ENCODE measurements around the gene TECTA. TPM values are rescaled to one million over a fixed set of nuclear protein-coding genes. Genes with fewer than 3 reads are reported as not detected.

Gene TECTA
- total RNA-seq, 1 donor from 2014 or later: 2.9 TPM

DNA sequence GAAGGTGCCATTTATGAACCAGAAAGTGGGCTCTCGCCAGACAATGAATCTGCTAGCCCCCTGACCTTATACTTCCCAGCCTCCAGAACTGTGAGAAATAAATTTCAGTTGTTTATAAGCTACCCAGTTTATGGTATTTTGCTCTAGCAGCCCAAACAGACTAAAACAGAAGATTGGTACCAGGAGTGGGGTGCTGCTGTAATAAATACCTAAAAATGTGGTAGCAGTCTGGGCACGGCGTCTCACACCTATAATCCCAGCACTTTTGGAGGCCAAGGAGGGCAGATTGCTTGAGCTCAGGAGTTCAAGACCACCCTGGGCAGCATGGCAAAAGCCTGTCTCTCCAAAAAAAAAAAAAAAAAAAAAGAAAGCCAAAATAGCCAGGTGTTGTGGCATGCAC is 21.3 kb downstream of the TECTA start:
- no peak for DNase-seq
- no peak overlapping the region for H3K27ac Mint-ChIP-seq (ENCODE audit: unreplicated experiment)
- H3K27me3 Mint-ChIP-seq (ENCODE audit: unreplicated experiment): no peaks in the 10 kb centered on the region
- H3K4me1 Mint-ChIP-seq (ENCODE audit: low read depth, unreplicated experiment): no peaks in the 10 kb centered on the region
- peaks cover 21% of the 10 kb centered on the region for H3K36me3 Mint-ChIP-seq (ENCODE audit: unreplicated experiment)
- peaks cover 1% of the 10 kb centered on the region for H3K9me3 Mint-ChIP-seq (ENCODE audit: unreplicated experiment)
- TF ChIP-seq, protein P1, sequence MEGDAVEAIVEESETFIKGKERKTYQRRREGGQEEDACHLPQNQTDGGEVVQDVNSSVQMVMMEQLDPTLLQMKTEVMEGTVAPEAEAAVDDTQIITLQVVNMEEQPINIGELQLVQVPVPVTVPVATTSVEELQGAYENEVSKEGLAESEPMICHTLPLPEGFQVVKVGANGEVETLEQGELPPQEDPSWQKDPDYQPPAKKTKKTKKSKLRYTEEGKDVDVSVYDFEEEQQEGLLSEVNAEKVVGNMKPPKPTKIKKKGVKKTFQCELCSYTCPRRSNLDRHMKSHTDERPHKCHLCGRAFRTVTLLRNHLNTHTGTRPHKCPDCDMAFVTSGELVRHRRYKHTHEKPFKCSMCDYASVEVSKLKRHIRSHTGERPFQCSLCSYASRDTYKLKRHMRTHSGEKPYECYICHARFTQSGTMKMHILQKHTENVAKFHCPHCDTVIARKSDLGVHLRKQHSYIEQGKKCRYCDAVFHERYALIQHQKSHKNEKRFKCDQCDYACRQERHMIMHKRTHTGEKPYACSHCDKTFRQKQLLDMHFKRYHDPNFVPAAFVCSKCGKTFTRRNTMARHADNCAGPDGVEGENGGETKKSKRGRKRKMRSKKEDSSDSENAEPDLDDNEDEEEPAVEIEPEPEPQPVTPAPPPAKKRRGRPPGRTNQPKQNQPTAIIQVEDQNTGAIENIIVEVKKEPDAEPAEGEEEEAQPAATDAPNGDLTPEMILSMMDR (IDR thresholded peaks at IDR 0.05; ENCODE audit: partially characterized antibody, unreplicated experiment): no peak
- no peak overlapping the region for H3K4me3 Mint-ChIP-seq (ENCODE audit: unreplicated experiment)

DNA sequence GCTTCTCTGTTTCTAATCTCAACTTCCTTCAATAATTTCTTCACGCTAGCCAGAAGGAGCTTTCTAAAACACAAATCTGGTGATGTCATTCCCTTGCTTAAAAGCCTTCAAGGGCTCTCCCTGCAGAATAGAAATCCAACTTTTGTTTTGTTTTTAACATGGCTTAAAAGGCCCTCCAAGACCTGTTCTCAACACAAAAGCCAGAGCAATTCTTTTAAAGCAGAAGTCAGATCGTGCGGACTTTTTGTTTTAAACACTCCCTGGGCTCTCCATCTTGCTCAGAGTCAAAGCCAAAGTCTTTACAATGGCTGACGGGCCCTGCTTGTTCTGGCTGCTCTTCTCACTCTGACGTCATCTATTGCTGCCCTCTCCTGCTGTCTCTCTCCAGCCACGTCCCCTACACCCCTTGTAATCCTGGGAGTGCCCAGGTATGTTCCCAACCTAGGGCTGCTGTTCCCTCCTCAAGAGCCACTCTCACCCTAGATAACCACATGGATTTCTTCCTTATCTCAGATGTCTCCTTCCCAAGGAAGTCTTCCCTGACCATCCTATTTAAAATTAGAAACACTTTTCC is 22.5 kb downstream of the TECTA start:
- Mint-ChIP-seq H3K36me3 (ENCODE audit: unreplicated experiment) (peaks cover 21% of the 10 kb centered on the region), H3K27ac (ENCODE audit: unreplicated experiment) (no peak overlapping the region), H3K4me3 (ENCODE audit: unreplicated experiment) (no peak overlapping the region), H3K4me1 (ENCODE audit: low read depth, unreplicated experiment) (no peaks in the 10 kb centered on the region), H3K9me3 (ENCODE audit: unreplicated experiment) (peaks cover 1% of the 10 kb centered on the region), H3K27me3 (ENCODE audit: unreplicated experiment) (no peaks in the 10 kb centered on the region)
- TF ChIP-seq, protein P1 (IDR thresholded peaks at IDR 0.05; ENCODE audit: partially characterized antibody, unreplicated experiment): no peak
- no peak for DNase-seq

DNA sequence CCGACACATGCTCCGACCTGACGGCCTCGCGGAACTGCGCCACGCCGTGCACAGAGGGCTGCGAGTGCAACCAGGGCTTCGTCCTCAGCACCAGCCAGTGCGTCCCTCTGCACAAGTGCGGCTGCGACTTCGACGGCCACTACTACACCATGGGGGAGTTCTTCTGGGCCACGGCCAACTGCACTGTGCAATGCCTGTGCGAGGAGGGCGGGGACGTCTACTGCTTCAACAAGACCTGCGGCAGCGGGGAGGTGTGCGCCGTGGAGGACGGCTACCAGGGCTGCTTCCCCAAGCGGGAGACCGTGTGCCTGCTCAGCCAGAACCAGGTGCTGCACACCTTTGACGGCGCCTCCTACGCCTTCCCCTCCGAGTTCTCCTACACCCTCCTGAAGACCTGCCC is 26.8 kb downstream of the TECTA start:
- peaks cover 10% of the 10 kb centered on the region for H3K36me3 Mint-ChIP-seq (ENCODE audit: unreplicated experiment)
- DNase-seq: no peak
- H3K27me3 Mint-ChIP-seq (ENCODE audit: unreplicated experiment): no peaks in the 10 kb centered on the region
- TF ChIP-seq, protein P1 (IDR thresholded peaks at IDR 0.05; ENCODE audit: partially characterized antibody, unreplicated experiment): no peak
- no peak overlapping the region for H3K27ac Mint-ChIP-seq (ENCODE audit: unreplicated experiment)
- no peaks in the 10 kb centered on the region for H3K9me3 Mint-ChIP-seq (ENCODE audit: unreplicated experiment)
- H3K4me1 Mint-ChIP-seq (ENCODE audit: low read depth, unreplicated experiment): no peaks in the 10 kb centered on the region
- no peak overlapping the region for H3K4me3 Mint-ChIP-seq (ENCODE audit: unreplicated experiment)

- H3K27me3 Mint-ChIP-seq (ENCODE audit: unreplicated experiment): no peaks in the 10 kb centered on the region
- no peak overlapping the region for H3K4me3 Mint-ChIP-seq (ENCODE audit: unreplicated experiment)
- H3K27ac Mint-ChIP-seq (ENCODE audit: unreplicated experiment): no peak overlapping the region
- no peak for DNase-seq
- no peaks in the 10 kb centered on the region for H3K9me3 Mint-ChIP-seq (ENCODE audit: unreplicated experiment)
- TF ChIP-seq, protein P1 (IDR thresholded peaks at IDR 0.05; ENCODE audit: partially characterized antibody, unreplicated experiment): no peak
- no peaks in the 10 kb centered on the region for H3K36me3 Mint-ChIP-seq (ENCODE audit: unreplicated experiment)
- H3K4me1 Mint-ChIP-seq (ENCODE audit: low read depth, unreplicated experiment): no peaks in the 10 kb centered on the region
Observed at GRCh38 chr11:121129362-121130340, 28.6 kb downstream of the TECTA start.

- H3K4me3 Mint-ChIP-seq (ENCODE audit: unreplicated experiment): no peak overlapping the region
- H3K27me3 Mint-ChIP-seq (ENCODE audit: unreplicated experiment): no peaks in the 10 kb centered on the region
- no peaks in the 10 kb centered on the region for H3K4me1 Mint-ChIP-seq (ENCODE audit: low read depth, unreplicated experiment)
- no peak for DNase-seq
- no peaks in the 10 kb centered on the region for H3K36me3 Mint-ChIP-seq (ENCODE audit: unreplicated experiment)
- no peak overlapping the region for H3K27ac Mint-ChIP-seq (ENCODE audit: unreplicated experiment)
- no peaks in the 10 kb centered on the region for H3K9me3 Mint-ChIP-seq (ENCODE audit: unreplicated experiment)
- TF ChIP-seq, protein P1 (IDR thresholded peaks at IDR 0.05; ENCODE audit: partially characterized antibody, unreplicated experiment): no peak
Observed at GRCh38 chr11:121131656-121132055, 30.6 kb downstream of the TECTA start.

All from glutamatergic neuron (in vitro differentiated cells).